ENCODE data around the gene GALNT10. TPM values are rescaled to one million over a fixed set of nuclear protein-coding genes. Genes with fewer than 3 reads are reported as not detected.

The GALNT10 gene
- total RNA-seq, 1 experiment from 2014 or later, result 23.4 TPM

- Histone ChIP-seq H3K27me3 (replicated peaks; ENCODE audit: control insufficient read depth, insufficient read depth, low read length) (no peaks in the 10 kb centered on the region), H3K4me1 (no peaks in the 10 kb centered on the region), H3K9me3 (no peaks in the 10 kb centered on the region), H3K4me3 (ENCODE audit: low read depth, low read length) (no peak overlapping the region), H3K36me3 (ENCODE audit: control insufficient read depth, insufficient read depth, low read length) (no peaks in the 10 kb centered on the region)
- Mint-ChIP-seq H3K27ac (ENCODE audit: unreplicated experiment) (peak overlapping the region; percentile 26), H3K9me3 (ENCODE audit: unreplicated experiment) (no peaks in the 10 kb centered on the region), H3K4me3 (ENCODE audit: unreplicated experiment) (no peak overlapping the region), H3K27me3 (ENCODE audit: insufficient read depth, unreplicated experiment) (no peaks in the 10 kb centered on the region), H3K4me1 (ENCODE audit: low read depth, unreplicated experiment) (no peaks in the 10 kb centered on the region), H3K36me3 (ENCODE audit: insufficient read depth, unreplicated experiment) (peaks cover 15% of the 10 kb centered on the region)
- no peak for TF ChIP-seq CTCF (IDR thresholded peaks at IDR 0.05; ENCODE audit: insufficient read depth in 1 of 2, low read depth in 1 of 2, low read length in 1 of 2, severe bottlenecking in 1 of 2, unreplicated experiment in 1 of 2)
- DNase-seq, result no peak
- ChIA-PET CTCF (no interaction called here), POLR2A (no interaction called here)
- intact Hi-C loops (cut with micrococcal nuclease; ENCODE audit: unreplicated experiment), result no loop called here
- BruUV-seq (replicated peaks), result no TSS peak
Measured at GRCh38 chr5:154418344-154418820, 227.8 kb downstream of the GALNT10 start.

- no peaks in the 10 kb centered on the region for H3K9me3 ChIP-seq
- Mint-ChIP-seq H3K27me3 (ENCODE audit: insufficient read depth, unreplicated experiment) (no peaks in the 10 kb centered on the region), H3K36me3 (ENCODE audit: insufficient read depth, unreplicated experiment) (peaks cover 12% of the 10 kb centered on the region), H3K27ac (ENCODE audit: unreplicated experiment) (no peak overlapping the region), H3K9me3 (ENCODE audit: unreplicated experiment) (no peaks in the 10 kb centered on the region), H3K4me3 (ENCODE audit: unreplicated experiment) (no peak overlapping the region), H3K4me1 (ENCODE audit: low read depth, unreplicated experiment) (no peaks in the 10 kb centered on the region)
- intact Hi-C loops (cut with micrococcal nuclease; ENCODE audit: unreplicated experiment), result no loop called here
- no peaks in the 10 kb centered on the region for H3K4me1 ChIP-seq
- no TSS peak for BruUV-seq (replicated peaks)
- DNase-seq, result no peak
- no peaks in the 10 kb centered on the region for H3K27me3 ChIP-seq (replicated peaks; ENCODE audit: control insufficient read depth, insufficient read depth, low read length)
- CTCF ChIA-PET, result no interaction called here
- TF ChIP-seq CTCF (IDR thresholded peaks at IDR 0.05; ENCODE audit: insufficient read depth in 1 of 2, low read depth in 1 of 2, low read length in 1 of 2, severe bottlenecking in 1 of 2, unreplicated experiment in 1 of 2), result no peak
- POLR2A ChIA-PET, result no interaction called here
- no peak overlapping the region for H3K4me3 ChIP-seq (ENCODE audit: low read depth, low read length)
- H3K36me3 ChIP-seq (ENCODE audit: control insufficient read depth, insufficient read depth, low read length), result no peaks in the 10 kb centered on the region
Measured at GRCh38 chr5:154419236-154419635, 228.7 kb downstream of the GALNT10 start.

- no peak overlapping the region for H3K27ac Mint-ChIP-seq (ENCODE audit: unreplicated experiment)
- Histone ChIP-seq H3K9me3 (no peaks in the 10 kb centered on the region), H3K4me3 (ENCODE audit: low read depth, low read length) (no peak overlapping the region), H3K36me3 (ENCODE audit: control insufficient read depth, insufficient read depth, low read length) (no peaks in the 10 kb centered on the region), H3K27me3 (replicated peaks; ENCODE audit: control insufficient read depth, insufficient read depth, low read length) (no peaks in the 10 kb centered on the region), H3K4me1 (no peaks in the 10 kb centered on the region)
- H3K9me3 Mint-ChIP-seq (ENCODE audit: unreplicated experiment), result no peaks in the 10 kb centered on the region
- DNase-seq, result peak in 1 of 2 experiments; percentile 54
- ChIA-PET POLR2A (no interaction called here), CTCF (interaction anchor here (0.7 to 2.1 kb wide), 4 partner anchors 16 to 261 kb away, joined by 3 to 6 read pairs (median 4); no protein-coding TSS in a partner anchor)
- BruUV-seq (replicated peaks), result no TSS peak
- no peaks in the 10 kb centered on the region for H3K27me3 Mint-ChIP-seq (ENCODE audit: insufficient read depth, unreplicated experiment)
- peaks cover 12% of the 10 kb centered on the region for H3K36me3 Mint-ChIP-seq (ENCODE audit: insufficient read depth, unreplicated experiment)
- intact Hi-C loops (cut with micrococcal nuclease; ENCODE audit: unreplicated experiment), result loop anchor here (1.0 kb wide), 3 partner anchors 39 to 218 kb away; no protein-coding TSS in a partner anchor
- no peak overlapping the region for H3K4me3 Mint-ChIP-seq (ENCODE audit: unreplicated experiment)
- TF ChIP-seq CTCF (IDR thresholded peaks at IDR 0.05; ENCODE audit: insufficient read depth in 1 of 2, low read depth in 1 of 2, low read length in 1 of 2, severe bottlenecking in 1 of 2, unreplicated experiment in 1 of 2), result peak; percentile 60 to 71
- H3K4me1 Mint-ChIP-seq (ENCODE audit: low read depth, unreplicated experiment), result no peaks in the 10 kb centered on the region
Measured at GRCh38 chr5:154421868-154422267, 231.3 kb downstream of the GALNT10 start.
